GM23338 (cell line): ENCODE measurements around the gene RELN. TPM values are rescaled to one million over a fixed set of nuclear protein-coding genes. Genes with fewer than 3 reads are reported as not detected.

Experiments used
- ATAC-seq: fragments of 200-7000 bp; cut with Tn5 transposase; 3 replicates; pipeline ENCODE4 v1.9.1; 2020
- DNase-seq: peaks from one replicate; pipeline ENCODE4 v3.0.0-alpha.2; 2015; ENCODE audit warnings: low spot score
- H2AFZ ChIP-seq: fragments of 200-600 bp; sonication (generic); 2 replicates; pipeline ENCODE4 v1.8.0; 2016; ENCODE audit warnings: antibody characterized with exemption, mild to moderate bottlenecking, moderate library complexity
- H3F3A ChIP-seq: fragments of 200-600 bp; sonication (generic); replicated peaks from 2 replicates; pipeline ENCODE4 v1.8.0; 2017; ENCODE audit warnings: antibody characterized with exemption, mixed run types, low read depth
- H3K27ac ChIP-seq: fragments of 200-600 bp; sonication (generic); 2 replicates; pipeline ENCODE4 v1.6.1; 2016; ENCODE audit warnings: low read depth
- H3K27me3 ChIP-seq: fragments of 200-600 bp; sonication (generic); 2 replicates; pipeline ENCODE4 v1.8.0; 2016; ENCODE audit warnings: mild to moderate bottlenecking, mixed run types, moderate library complexity; ENCODE audit not compliant: insufficient read depth
- H3K36me3 ChIP-seq: fragments of 200-600 bp; sonication (generic); 2 replicates; pipeline ENCODE4 v1.8.0; 2016; ENCODE audit warnings: mild to moderate bottlenecking; ENCODE audit not compliant: insufficient read depth
- H3K4me1 ChIP-seq: fragments of 200-600 bp; sonication (generic); 2 replicates; pipeline ENCODE4 v1.8.0; 2016; ENCODE audit warnings: mild to moderate bottlenecking, moderate library complexity; ENCODE audit not compliant: insufficient read depth
- H3K4me2 ChIP-seq: fragments of 200-600 bp; sonication (generic); 2 replicates; pipeline ENCODE4 v1.7.1; 2017; ENCODE audit warnings: mixed run types
- H3K4me3 ChIP-seq: fragments of 200-600 bp; sonication (generic); 2 replicates; pipeline ENCODE4 v1.6.1; 2016; ENCODE audit warnings: mixed run types
- H3K79me2 ChIP-seq: fragments of 200-600 bp; sonication (generic); replicated peaks from 2 replicates; pipeline ENCODE4 v1.8.0; 2017; ENCODE audit warnings: mild to moderate bottlenecking; ENCODE audit not compliant: insufficient read depth
- H3K9me2 ChIP-seq: fragments of 200-600 bp; sonication (generic); 2 replicates; pipeline ENCODE4 v1.8.0; 2017; ENCODE audit not compliant: insufficient read depth
- H4K20me1 ChIP-seq: fragments of 200-600 bp; sonication (generic); replicated peaks from 2 replicates; pipeline ENCODE4 v1.8.0; 2017; ENCODE audit warnings: mild to moderate bottlenecking; ENCODE audit not compliant: insufficient read depth
- H3K27ac Mint-ChIP-seq: 2 replicates; pipeline ENCODE4 v1.8.0; 2020; ENCODE audit warnings: inconsistent platforms, mild to moderate bottlenecking, moderate library complexity, mixed read lengths
- H3K27me3 Mint-ChIP-seq: 3 replicates; pipeline ENCODE4 v1.8.0; 2022; ENCODE audit warnings: low read depth, mild to moderate bottlenecking, moderate library complexity, mixed read lengths, inconsistent platforms; ENCODE audit not compliant: insufficient read depth, poor library complexity
- H3K36me3 Mint-ChIP-seq: 3 replicates; pipeline ENCODE4 v1.8.0; 2021; ENCODE audit warnings: low read depth, mild to moderate bottlenecking, inconsistent platforms, moderate library complexity, mixed read lengths
- H3K4me1 Mint-ChIP-seq: 3 replicates; pipeline ENCODE4 v1.8.0; 2020; ENCODE audit warnings: mild to moderate bottlenecking, inconsistent platforms, mixed read lengths
- H3K4me3 Mint-ChIP-seq: 3 replicates; pipeline ENCODE4 v1.8.0; 2021; ENCODE audit warnings: moderate library complexity, mild to moderate bottlenecking, inconsistent platforms, mixed read lengths
- H3K9me3 Mint-ChIP-seq: 3 replicates; pipeline ENCODE4 v1.8.0; 2020; ENCODE audit warnings: moderate library complexity, mild to moderate bottlenecking, inconsistent platforms, mixed read lengths
- CREB1 ChIP-seq: fragments of 250-450 bp; sonication (Bioruptor Pico); IDR thresholded peaks from 2 replicates; pipeline ENCODE4 v1.5.0; 2020; ENCODE audit warnings: low read depth, mild to moderate bottlenecking, moderate library complexity
- CTCF ChIP-seq, 2 experiments: fragments of 200-600 bp in 1 of 2; sonication (generic) in 1 of 2; conservative IDR thresholded peaks; 2 replicates each; pipeline versions ENCODE4 v1.5.1 to v1.6.1; 2016 to 2017; ENCODE audit warnings: antibody characterized with exemption in 2 of 2, low read depth in 2 of 2, mild to moderate bottlenecking in 2 of 2, moderate library complexity in 1 of 2
- EZH2 ChIP-seq: fragments of 200-600 bp; sonication (generic); IDR thresholded peaks from one replicate; pipeline ENCODE4 v1.8.0; 2017; ENCODE audit warnings: antibody characterized with exemption, mild to moderate bottlenecking, low read depth; ENCODE audit not compliant: unreplicated experiment
- EZH2phosphoT487 ChIP-seq: fragments of 200-600 bp; sonication (generic); IDR thresholded peaks from one replicate; pipeline ENCODE4 v1.8.1; 2018; ENCODE audit warnings: antibody characterized with exemption; ENCODE audit not compliant: unreplicated experiment
- JUNB ChIP-seq: IDR thresholded peaks from one replicate; pipeline ENCODE4 v1.6.1; 2016; ENCODE audit warnings: antibody characterized with exemption; ENCODE audit not compliant: unreplicated experiment
- NANOG ChIP-seq: IDR thresholded peaks from 2 replicates; pipeline ENCODE4 v1.6.1; 2016; ENCODE audit warnings: antibody characterized with exemption, borderline replicate concordance
- POLR2AphosphoS5 ChIP-seq: IDR thresholded peaks from 2 replicates; pipeline ENCODE4 v1.6.1; 2016; ENCODE audit warnings: antibody characterized with exemption, low read depth
- STAT1 ChIP-seq: IDR thresholded peaks from one replicate; pipeline ENCODE4 v1.6.1; 2016; ENCODE audit warnings: antibody characterized with exemption; ENCODE audit not compliant: unreplicated experiment
- ZNF114 ChIP-seq: fragments of 250-450 bp; sonication (Bioruptor Pico); IDR thresholded peaks from 2 replicates; pipeline ENCODE4 v1.5.0; 2020; ENCODE audit warnings: mild to moderate bottlenecking, moderate library complexity
- ZNF331 ChIP-seq: fragments of 250-450 bp; sonication (Bioruptor Pico); IDR thresholded peaks from 2 replicates; pipeline ENCODE4 v1.5.0; 2020; ENCODE audit warnings: low read depth, mild to moderate bottlenecking, moderate library complexity
- polyA plus RNA-seq: library from polyadenylated mRNA; unstranded; fragments of >200 nt; fragmentation: Nextera tagmentation; extraction: Ambion mirVana; gene quantifications from 2 replicates; pipeline ENCODE4 v1.2.1, GENCODE V29; 2016
- total RNA-seq: library from RNA; depleted of rRNA; stranded (reverse); fragments of >200 nt; shearing (Covaris generic); gene quantifications from 2 replicates; pipeline ENCODE4 v1.2.3, GENCODE V29; 2014
- TF ChIP-seq, protein P1 (sequence below): IDR thresholded peaks from 2 replicates; pipeline ENCODE4 v1.6.1; 2016; ENCODE audit warnings: antibody characterized with exemption
- TF ChIP-seq, protein P2 (sequence below): fragments of 250-450 bp; sonication (Bioruptor Pico); IDR thresholded peaks from 2 replicates; pipeline ENCODE4 v1.5.0; 2020; ENCODE audit warnings: mild to moderate bottlenecking, moderate library complexity
- TF ChIP-seq, protein P3 (sequence below): IDR thresholded peaks from one replicate; pipeline ENCODE4 v1.6.1; 2018; ENCODE audit warnings: antibody characterized with exemption; ENCODE audit not compliant: unreplicated experiment

Gene RELN
- total and polyA plus RNA-seq, 2 experiments from 2014 or later: 0.10 to 0.76 TPM

DNA sequence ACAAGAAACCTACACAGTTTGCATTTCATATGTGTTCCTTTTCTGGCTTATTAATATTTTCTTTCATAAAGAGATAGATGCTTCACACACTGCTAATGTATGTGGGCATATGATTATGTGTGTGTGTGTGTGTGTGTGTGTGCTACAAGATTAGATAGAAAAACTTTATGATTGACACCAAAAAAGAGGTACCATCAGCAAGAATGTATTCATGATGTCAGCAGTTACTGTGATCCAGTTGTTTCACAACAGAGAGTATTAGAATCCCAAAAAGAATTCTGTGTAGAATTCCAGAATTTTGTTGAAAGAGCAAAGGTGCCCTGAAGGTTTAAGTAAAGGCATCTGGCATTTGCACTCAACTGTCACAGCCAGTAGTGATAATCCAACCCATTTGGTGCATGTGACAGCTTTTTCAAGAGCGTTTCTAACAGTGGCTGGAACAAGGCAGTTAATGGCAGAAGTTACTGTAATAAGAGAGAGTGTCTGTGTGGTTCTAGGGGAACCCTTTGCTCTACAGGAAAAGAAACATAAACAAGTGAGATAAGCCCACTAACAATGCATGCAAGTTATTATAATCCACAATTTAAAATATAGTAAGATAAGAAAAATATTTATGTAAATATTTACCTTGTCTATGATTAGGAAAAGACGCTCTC, 16.6 kb downstream of the RELN start:
- Histone ChIP-seq H3K4me3 (no peak overlapping the region), H3K79me2 (no peaks in the 10 kb centered on the region), H3K27me3 (no peaks in the 10 kb centered on the region), H3K4me1 (no peaks in the 10 kb centered on the region), H4K20me1 (no peaks in the 10 kb centered on the region), H3K4me2 (no peak overlapping the region), H2AFZ (0 out of 2 replicates have a peak overlapping the region, but pooled peaks have one; percentile 28), H3K9me2 (no peaks in the 10 kb centered on the region), H3K27ac (no peak overlapping the region), H3K36me3 (no peaks in the 10 kb centered on the region), H3F3A (no peaks in the 10 kb centered on the region)
- ATAC-seq (no peak), DNase-seq (no peak)
- Mint-ChIP-seq H3K4me3 (no peak overlapping the region), H3K4me1 (no peaks in the 10 kb centered on the region), H3K9me3 (no peaks in the 10 kb centered on the region), H3K27ac (no peak overlapping the region), H3K27me3 (peaks cover 4% of the 10 kb centered on the region), H3K36me3 (no peaks in the 10 kb centered on the region)
- TF ChIP-seq CTCF (conservative IDR thresholded peaks at IDR 0.05; ENCODE audit: low read depth in 2 of 2) (no peak), EZH2 (no peak), ZNF114 (CRISPR knock-in tag) (no peak), NANOG (no peak), CREB1 (CRISPR knock-in tag) (no peak), STAT1 (no peak), JUNB (no peak), ZNF331 (CRISPR knock-in tag) (no peak), POLR2AphosphoS5 (no peak), EZH2phosphoT487 (no peak)
- TF ChIP-seq, protein P1, sequence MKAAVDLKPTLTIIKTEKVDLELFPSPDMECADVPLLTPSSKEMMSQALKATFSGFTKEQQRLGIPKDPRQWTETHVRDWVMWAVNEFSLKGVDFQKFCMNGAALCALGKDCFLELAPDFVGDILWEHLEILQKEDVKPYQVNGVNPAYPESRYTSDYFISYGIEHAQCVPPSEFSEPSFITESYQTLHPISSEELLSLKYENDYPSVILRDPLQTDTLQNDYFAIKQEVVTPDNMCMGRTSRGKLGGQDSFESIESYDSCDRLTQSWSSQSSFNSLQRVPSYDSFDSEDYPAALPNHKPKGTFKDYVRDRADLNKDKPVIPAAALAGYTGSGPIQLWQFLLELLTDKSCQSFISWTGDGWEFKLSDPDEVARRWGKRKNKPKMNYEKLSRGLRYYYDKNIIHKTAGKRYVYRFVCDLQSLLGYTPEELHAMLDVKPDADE: no peak
- TF ChIP-seq, protein P2, sequence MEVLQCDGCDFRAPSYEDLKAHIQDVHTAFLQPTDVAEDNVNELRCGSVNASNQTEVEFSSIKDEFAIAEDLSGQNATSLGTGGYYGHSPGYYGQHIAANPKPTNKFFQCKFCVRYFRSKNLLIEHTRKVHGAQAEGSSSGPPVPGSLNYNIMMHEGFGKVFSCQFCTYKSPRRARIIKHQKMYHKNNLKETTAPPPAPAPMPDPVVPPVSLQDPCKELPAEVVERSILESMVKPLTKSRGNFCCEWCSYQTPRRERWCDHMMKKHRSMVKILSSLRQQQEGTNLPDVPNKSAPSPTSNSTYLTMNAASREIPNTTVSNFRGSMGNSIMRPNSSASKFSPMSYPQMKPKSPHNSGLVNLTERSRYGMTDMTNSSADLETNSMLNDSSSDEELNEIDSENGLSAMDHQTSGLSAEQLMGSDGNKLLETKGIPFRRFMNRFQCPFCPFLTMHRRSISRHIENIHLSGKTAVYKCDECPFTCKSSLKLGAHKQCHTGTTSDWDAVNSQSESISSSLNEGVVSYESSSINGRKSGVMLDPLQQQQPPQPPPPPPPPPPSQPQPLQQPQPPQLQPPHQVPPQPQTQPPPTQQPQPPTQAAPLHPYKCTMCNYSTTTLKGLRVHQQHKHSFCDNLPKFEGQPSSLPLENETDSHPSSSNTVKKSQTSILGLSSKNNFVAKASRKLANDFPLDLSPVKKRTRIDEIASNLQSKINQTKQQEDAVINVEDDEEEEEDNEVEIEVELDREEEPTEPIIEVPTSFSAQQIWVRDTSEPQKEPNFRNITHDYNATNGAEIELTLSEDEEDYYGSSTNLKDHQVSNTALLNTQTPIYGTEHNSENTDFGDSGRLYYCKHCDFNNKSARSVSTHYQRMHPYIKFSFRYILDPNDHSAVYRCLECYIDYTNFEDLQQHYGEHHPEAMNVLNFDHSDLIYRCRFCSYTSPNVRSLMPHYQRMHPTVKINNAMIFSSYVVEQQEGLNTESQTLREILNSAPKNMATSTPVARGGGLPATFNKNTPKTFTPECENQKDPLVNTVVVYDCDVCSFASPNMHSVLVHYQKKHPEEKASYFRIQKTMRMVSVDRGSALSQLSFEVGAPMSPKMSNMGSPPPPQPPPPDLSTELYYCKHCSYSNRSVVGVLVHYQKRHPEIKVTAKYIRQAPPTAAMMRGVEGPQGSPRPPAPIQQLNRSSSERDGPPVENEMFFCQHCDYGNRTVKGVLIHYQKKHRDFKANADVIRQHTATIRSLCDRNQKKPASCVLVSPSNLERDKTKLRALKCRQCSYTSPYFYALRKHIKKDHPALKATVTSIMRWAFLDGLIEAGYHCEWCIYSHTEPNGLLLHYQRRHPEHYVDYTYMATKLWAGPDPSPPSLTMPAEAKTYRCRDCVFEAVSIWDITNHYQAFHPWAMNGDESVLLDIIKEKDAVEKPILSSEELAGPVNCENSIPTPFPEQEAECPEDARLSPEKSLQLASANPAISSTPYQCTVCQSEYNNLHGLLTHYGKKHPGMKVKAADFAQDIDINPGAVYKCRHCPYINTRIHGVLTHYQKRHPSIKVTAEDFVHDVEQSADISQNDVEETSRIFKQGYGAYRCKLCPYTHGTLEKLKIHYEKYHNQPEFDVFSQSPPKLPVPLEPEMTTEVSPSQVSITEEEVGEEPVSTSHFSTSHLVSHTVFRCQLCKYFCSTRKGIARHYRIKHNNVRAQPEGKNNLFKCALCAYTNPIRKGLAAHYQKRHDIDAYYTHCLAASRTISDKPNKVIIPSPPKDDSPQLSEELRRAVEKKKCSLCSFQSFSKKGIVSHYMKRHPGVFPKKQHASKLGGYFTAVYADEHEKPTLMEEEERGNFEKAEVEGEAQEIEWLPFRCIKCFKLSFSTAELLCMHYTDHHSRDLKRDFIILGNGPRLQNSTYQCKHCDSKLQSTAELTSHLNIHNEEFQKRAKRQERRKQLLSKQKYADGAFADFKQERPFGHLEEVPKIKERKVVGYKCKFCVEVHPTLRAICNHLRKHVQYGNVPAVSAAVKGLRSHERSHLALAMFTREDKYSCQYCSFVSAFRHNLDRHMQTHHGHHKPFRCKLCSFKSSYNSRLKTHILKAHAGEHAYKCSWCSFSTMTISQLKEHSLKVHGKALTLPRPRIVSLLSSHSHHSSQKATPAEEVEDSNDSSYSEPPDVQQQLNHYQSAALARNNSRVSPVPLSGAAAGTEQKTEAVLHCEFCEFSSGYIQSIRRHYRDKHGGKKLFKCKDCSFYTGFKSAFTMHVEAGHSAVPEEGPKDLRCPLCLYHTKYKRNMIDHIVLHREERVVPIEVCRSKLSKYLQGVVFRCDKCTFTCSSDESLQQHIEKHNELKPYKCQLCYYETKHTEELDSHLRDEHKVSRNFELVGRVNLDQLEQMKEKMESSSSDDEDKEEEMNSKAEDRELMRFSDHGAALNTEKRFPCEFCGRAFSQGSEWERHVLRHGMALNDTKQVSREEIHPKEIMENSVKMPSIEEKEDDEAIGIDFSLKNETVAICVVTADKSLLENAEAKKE (CRISPR knock-in tag): no peak
- TF ChIP-seq, protein P3, sequence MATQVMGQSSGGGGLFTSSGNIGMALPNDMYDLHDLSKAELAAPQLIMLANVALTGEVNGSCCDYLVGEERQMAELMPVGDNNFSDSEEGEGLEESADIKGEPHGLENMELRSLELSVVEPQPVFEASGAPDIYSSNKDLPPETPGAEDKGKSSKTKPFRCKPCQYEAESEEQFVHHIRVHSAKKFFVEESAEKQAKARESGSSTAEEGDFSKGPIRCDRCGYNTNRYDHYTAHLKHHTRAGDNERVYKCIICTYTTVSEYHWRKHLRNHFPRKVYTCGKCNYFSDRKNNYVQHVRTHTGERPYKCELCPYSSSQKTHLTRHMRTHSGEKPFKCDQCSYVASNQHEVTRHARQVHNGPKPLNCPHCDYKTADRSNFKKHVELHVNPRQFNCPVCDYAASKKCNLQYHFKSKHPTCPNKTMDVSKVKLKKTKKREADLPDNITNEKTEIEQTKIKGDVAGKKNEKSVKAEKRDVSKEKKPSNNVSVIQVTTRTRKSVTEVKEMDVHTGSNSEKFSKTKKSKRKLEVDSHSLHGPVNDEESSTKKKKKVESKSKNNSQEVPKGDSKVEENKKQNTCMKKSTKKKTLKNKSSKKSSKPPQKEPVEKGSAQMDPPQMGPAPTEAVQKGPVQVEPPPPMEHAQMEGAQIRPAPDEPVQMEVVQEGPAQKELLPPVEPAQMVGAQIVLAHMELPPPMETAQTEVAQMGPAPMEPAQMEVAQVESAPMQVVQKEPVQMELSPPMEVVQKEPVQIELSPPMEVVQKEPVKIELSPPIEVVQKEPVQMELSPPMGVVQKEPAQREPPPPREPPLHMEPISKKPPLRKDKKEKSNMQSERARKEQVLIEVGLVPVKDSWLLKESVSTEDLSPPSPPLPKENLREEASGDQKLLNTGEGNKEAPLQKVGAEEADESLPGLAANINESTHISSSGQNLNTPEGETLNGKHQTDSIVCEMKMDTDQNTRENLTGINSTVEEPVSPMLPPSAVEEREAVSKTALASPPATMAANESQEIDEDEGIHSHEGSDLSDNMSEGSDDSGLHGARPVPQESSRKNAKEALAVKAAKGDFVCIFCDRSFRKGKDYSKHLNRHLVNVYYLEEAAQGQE: no peak
